RWPE1 (cell line): ENCODE results near the gene ANKRD40CL.
"Not testable (repeated sequence)": the region's sequence is repeated elsewhere in the genome, so short reads cannot be mapped to it uniquely, and the experiment has no call there.

Experiments used
- CTCF ChIA-PET: fragments of 350-600 bp; sonication (Branson Sonifier 250); formaldehyde crosslinking; extraction: SDS; loops from one replicate; lab custom pipeline; 2021; lab: Yijun Ruan, JAX
- POLR2A ChIA-PET: fragments of 400-600 bp; formaldehyde crosslinking; extraction: SDS; loops from one replicate; lab custom pipeline; 2020; ENCODE audit warnings: antibody characterized with exemption; ENCODE audit not compliant: low non-redundant PET; lab: Yijun Ruan, JAX
- DNase-seq: peaks from one replicate; pipeline ENCODE4 v3.0.0; 2012; ENCODE audit warnings: low spot score
- H3K27ac ChIP-seq: fragments of 450-650 bp; 2 replicates; pipeline ENCODE4 v1.5.1; 2017
- CTCF ChIP-seq: fragments of 450-650 bp; conservative IDR thresholded peaks from 2 replicates; pipeline ENCODE4 v1.5.1; 2017; ENCODE audit warnings: low read depth, mild to moderate bottlenecking

Gene ANKRD40CL

GRCh38 chr17:50735287-50735686 is 32.0 kb downstream of the ANKRD40CL start:
- CTCF ChIA-PET: no interaction called here
- no peak for TF ChIP-seq CTCF
- POLR2A ChIA-PET: no interaction called here
- DNase-seq: no peak
- peak overlapping the region; percentile 37 for H3K27ac ChIP-seq

GRCh38 chr17:50731575-50732460 is 35.5 kb downstream of the ANKRD40CL start:
- no peak for DNase-seq
- POLR2A ChIA-PET: no interaction called here
- CTCF ChIA-PET: interaction anchor here (0.9 kb wide), 1 partner anchor 20 kb away, joined by 4 read pairs; no protein-coding TSS in a partner anchor
- TF ChIP-seq CTCF: no peak
- no peak overlapping the region for H3K27ac ChIP-seq

GRCh38 chr17:50728881-50729765 is 38.2 kb downstream of the ANKRD40CL start:
- ChIA-PET POLR2A (no interaction called here), CTCF (no interaction called here)
- peak overlapping the region; percentile 36; the same call in 1 of the 2 replicates for H3K27ac ChIP-seq

GRCh38 chr17:50728112-50728429 is 39.2 kb downstream of the ANKRD40CL start:
- POLR2A ChIA-PET: no interaction called here
- H3K27ac ChIP-seq: no peak overlapping the region
- CTCF ChIA-PET: no interaction called here
- no peak for DNase-seq
- TF ChIP-seq CTCF: no peak

More at GRCh38 chr17:50728881-50729765, 38.2 kb downstream of the ANKRD40CL start:
- DNase-seq: no peak
- no peak for TF ChIP-seq CTCF

GRCh38 chr17:50725769-50726655 is 41.3 kb downstream of the ANKRD40CL start:
- no peak for TF ChIP-seq CTCF
- no peak for DNase-seq
- ChIA-PET POLR2A (no interaction called here), CTCF (interaction anchor here (0.6 kb wide), 1 partner anchor 231 kb away, joined by 3 read pairs; no protein-coding TSS in a partner anchor)
- H3K27ac ChIP-seq: no peak overlapping the region

- DNase-seq, POLR2A ChIA-PET: not testable (repeated sequence)
- CTCF ChIA-PET: interaction anchor here (0.7 kb wide), 1 partner anchor 245 kb away, joined by 3 read pairs; no protein-coding TSS in a partner anchor
- peak overlapping the region; percentile 2; the same call in 1 of the 2 replicates for H3K27ac ChIP-seq
Measured at GRCh38 chr17:50724622-50725021, 42.7 kb downstream of the ANKRD40CL start.
